Measurements from ENCODE around the gene ALPG. TPM values are rescaled to one million over a fixed set of nuclear protein-coding genes. Genes with fewer than 3 reads are reported as not detected.

ALPG gene
- total RNA-seq, 2 donors from 2014 or later: not detected

DNA sequence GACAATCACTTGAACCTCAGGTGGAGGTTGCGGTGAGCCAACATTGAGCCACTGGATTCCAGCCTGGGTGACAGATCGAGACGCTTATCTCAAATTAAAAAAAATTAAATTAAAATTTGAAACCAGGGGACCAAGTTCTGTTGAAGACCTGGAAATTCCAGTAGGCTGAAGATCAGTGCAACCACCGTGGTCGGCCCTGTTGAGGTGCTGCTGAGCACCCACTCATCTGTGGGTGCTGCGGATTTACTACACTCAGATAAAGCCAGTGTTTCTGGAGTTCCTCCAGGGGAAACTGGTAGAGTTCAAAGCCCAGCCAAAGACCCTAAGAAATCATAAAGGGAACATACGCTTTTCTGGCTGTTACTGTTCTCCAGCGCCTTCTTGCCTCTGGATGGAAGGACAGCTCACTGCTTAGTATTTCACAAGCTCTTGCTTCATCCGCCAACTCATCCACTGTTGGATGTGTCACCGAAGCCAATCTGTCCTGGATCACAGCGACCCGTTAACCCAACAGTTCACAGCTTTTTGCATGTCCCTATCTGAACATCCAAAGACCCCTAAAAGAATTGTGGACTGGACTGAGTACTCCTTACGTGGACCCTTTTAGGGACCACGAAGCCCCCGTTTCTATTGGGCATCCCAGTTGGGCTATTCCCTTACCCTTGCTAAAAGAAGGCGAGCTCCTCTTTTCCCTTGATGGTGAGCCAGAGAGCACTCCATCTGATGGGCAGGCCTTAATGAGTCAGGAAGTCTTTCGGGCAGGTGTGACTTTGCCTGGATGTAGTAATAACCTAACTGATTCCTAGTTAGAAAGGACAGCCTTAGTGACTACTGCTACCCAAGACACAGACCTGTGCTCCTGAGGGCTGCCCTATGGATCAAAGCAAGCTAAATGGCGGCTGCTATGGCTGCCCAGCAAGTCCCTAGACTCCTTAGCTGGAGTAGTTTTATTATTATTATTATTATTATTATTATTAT, 34.1 kb upstream of the ALPG start:
- no peaks in the 10 kb centered on the region for H3K9me3 ChIP-seq (ENCODE audit: control insufficient read depth, low read length)
- TF ChIP-seq, protein P1, sequence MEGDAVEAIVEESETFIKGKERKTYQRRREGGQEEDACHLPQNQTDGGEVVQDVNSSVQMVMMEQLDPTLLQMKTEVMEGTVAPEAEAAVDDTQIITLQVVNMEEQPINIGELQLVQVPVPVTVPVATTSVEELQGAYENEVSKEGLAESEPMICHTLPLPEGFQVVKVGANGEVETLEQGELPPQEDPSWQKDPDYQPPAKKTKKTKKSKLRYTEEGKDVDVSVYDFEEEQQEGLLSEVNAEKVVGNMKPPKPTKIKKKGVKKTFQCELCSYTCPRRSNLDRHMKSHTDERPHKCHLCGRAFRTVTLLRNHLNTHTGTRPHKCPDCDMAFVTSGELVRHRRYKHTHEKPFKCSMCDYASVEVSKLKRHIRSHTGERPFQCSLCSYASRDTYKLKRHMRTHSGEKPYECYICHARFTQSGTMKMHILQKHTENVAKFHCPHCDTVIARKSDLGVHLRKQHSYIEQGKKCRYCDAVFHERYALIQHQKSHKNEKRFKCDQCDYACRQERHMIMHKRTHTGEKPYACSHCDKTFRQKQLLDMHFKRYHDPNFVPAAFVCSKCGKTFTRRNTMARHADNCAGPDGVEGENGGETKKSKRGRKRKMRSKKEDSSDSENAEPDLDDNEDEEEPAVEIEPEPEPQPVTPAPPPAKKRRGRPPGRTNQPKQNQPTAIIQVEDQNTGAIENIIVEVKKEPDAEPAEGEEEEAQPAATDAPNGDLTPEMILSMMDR (conservative IDR thresholded peaks at IDR 0.05): no peak
- H3K27me3 Mint-ChIP-seq (ENCODE audit: insufficient read depth): no peaks in the 10 kb centered on the region
- H3K4me1 ChIP-seq (ENCODE audit: control insufficient read depth, insufficient read depth, low read length): no peaks in the 10 kb centered on the region
- no peaks in the 10 kb centered on the region for H3K9me3 Mint-ChIP-seq
- H3K4me3 ChIP-seq (ENCODE audit: low read length): no peak overlapping the region
- H3K9ac ChIP-seq (ENCODE audit: extremely low read depth, low read length, poor library complexity, severe bottlenecking): no peak overlapping the region
- peaks cover 3% of the 10 kb centered on the region for H3K4me1 Mint-ChIP-seq
- WGBS, 2 experiments (ENCODE audit: insufficient coverage in 1 of 2, insufficient read length in 1 of 2): 93 to 99% methylated on average over 15 to 18 of the region's 18 CpGs
- H3K36me3 Mint-ChIP-seq (ENCODE audit: low read depth): no peaks in the 10 kb centered on the region
- no peak overlapping the region for H3K27ac Mint-ChIP-seq
- no peaks in the 10 kb centered on the region for H3K27me3 ChIP-seq (ENCODE audit: control insufficient read depth, insufficient read depth, low read length, poor library complexity, severe bottlenecking)
- no peak overlapping the region for H3K4me3 Mint-ChIP-seq
- H3K36me3 ChIP-seq (ENCODE audit: control insufficient read depth, insufficient read depth, low read length): no peaks in the 10 kb centered on the region
- no peak for DNase-seq
- H3K27ac ChIP-seq (ENCODE audit: low read depth, low read length): no peak overlapping the region

DNA sequence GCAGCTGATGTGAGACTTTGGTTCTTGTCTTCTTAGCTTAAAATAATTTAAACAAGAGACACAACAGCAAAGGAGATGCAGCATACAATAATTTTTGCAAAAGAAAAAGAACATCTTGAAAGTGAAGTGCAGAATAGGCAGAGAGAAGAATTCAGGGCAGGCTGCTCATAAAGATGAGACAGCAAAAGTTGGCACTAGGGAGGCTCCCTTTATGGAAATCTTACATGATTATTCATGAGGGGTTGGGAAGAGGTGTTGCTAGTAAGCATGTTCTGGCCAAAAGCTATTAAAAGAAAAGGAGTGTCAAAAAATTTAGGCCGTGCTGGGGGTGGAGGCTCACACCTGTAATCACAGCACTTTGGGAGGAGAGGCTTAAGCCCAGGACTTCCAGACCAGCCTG, 32.3 kb upstream of the ALPG start:
- H3K27me3 Mint-ChIP-seq (ENCODE audit: insufficient read depth): no peaks in the 10 kb centered on the region

GRCh38 chr2:232375164-232375563, 31.5 kb upstream of the ALPG start:
- H3K36me3 Mint-ChIP-seq (ENCODE audit: low read depth): no peaks in the 10 kb centered on the region
- no peak overlapping the region for H3K9ac ChIP-seq (ENCODE audit: extremely low read depth, low read length, poor library complexity, severe bottlenecking)
- H3K4me1 Mint-ChIP-seq: no peaks in the 10 kb centered on the region
- H3K4me3 ChIP-seq (ENCODE audit: low read length): no peak overlapping the region
- no peaks in the 10 kb centered on the region for H3K4me1 ChIP-seq (ENCODE audit: control insufficient read depth, insufficient read depth, low read length)
- H3K36me3 ChIP-seq (ENCODE audit: control insufficient read depth, insufficient read depth, low read length): no peaks in the 10 kb centered on the region
- 66 to 73% methylated on average over 11 to 12 of the region's 12 CpGs for WGBS, 2 experiments (ENCODE audit: insufficient coverage in 1 of 2, insufficient read length in 1 of 2)
- H3K27ac Mint-ChIP-seq: no peak overlapping the region
- no peaks in the 10 kb centered on the region for H3K27me3 Mint-ChIP-seq (ENCODE audit: insufficient read depth)
- no peak overlapping the region for H3K27ac ChIP-seq (ENCODE audit: low read depth, low read length)
- no peaks in the 10 kb centered on the region for H3K27me3 ChIP-seq (ENCODE audit: control insufficient read depth, insufficient read depth, low read length, poor library complexity, severe bottlenecking)
- TF ChIP-seq, protein P1 (conservative IDR thresholded peaks at IDR 0.05): no peak
- no peak for DNase-seq
- H3K9me3 Mint-ChIP-seq: no peaks in the 10 kb centered on the region
- H3K4me3 Mint-ChIP-seq: no peak overlapping the region
- H3K9me3 ChIP-seq (ENCODE audit: control insufficient read depth, low read length): no peaks in the 10 kb centered on the region

More for the DNA sequence above, 32.3 kb upstream of the ALPG start:
- H3K4me3 Mint-ChIP-seq: no peak overlapping the region
- Histone ChIP-seq H3K36me3 (ENCODE audit: control insufficient read depth, insufficient read depth, low read length) (no peaks in the 10 kb centered on the region), H3K9me3 (ENCODE audit: control insufficient read depth, low read length) (no peaks in the 10 kb centered on the region), H3K4me3 (ENCODE audit: low read length) (no peak overlapping the region), H3K9ac (ENCODE audit: extremely low read depth, low read length, poor library complexity, severe bottlenecking) (no peak overlapping the region), H3K27me3 (ENCODE audit: control insufficient read depth, insufficient read depth, low read length, poor library complexity, severe bottlenecking) (no peaks in the 10 kb centered on the region), H3K27ac (ENCODE audit: low read depth, low read length) (no peak overlapping the region), H3K4me1 (ENCODE audit: control insufficient read depth, insufficient read depth, low read length) (no peaks in the 10 kb centered on the region)
- H3K9me3 Mint-ChIP-seq: no peaks in the 10 kb centered on the region
- 75 to 86% methylated on average over 1 of the region's 1 CpG for WGBS, 2 experiments (ENCODE audit: insufficient coverage in 1 of 2, insufficient read length in 1 of 2)
- TF ChIP-seq, protein P1 (conservative IDR thresholded peaks at IDR 0.05): no peak
- H3K27ac Mint-ChIP-seq: no peak overlapping the region
- H3K4me1 Mint-ChIP-seq: no peaks in the 10 kb centered on the region
- DNase-seq: no peak
- no peaks in the 10 kb centered on the region for H3K36me3 Mint-ChIP-seq (ENCODE audit: low read depth)
